K562 (cell line): ENCODE data around the gene S100A2. TPM values are rescaled to one million over a fixed set of nuclear protein-coding genes. Genes with fewer than 3 reads are reported as not detected.
"Not testable (repeated sequence)": the region's sequence is repeated elsewhere in the genome, so short reads cannot be mapped to it uniquely, and the experiment has no call there.

Experiments
- ATAC-seq: fragments of 200-7000 bp; cut with Tn5 transposase; 3 replicates; pipeline ENCODE4 v1.9.1; 2020; ENCODE audit warnings: moderate library complexity
- BruUV-seq: library from RNA; stranded (reverse); fragments of 400-500 nt; replicated peaks from 2 replicates; lab custom pipeline; 2021; lab: Mats Ljungman, UMichigan
- CTCF ChIA-PET: fragments of 300-600 bp; formaldehyde crosslinking; extraction: SDS; loops from one replicate; lab custom pipeline; 2021; ENCODE audit warnings: low intra/inter-chr PET ratio; lab: Yijun Ruan, JAX
- POLR2A ChIA-PET: fragments of 300-600, 350-650 bp; sonication (Branson Sonifier 250); formaldehyde crosslinking; extraction: SDS; loops from one replicate; lab custom pipeline; 2021; ENCODE audit warnings: antibody characterized with exemption, inconsistent platforms; lab: Yijun Ruan, JAX
- DNase-seq, 4 experiments: peaks; one replicate each; pipeline versions ENCODE4 v3.0.0 to v3.0.0-alpha.2; 2011 to 2018; ENCODE audit warnings: low spot score in 3 of 4, mixed read lengths in 3 of 4; ENCODE audit errors: extremely low read depth in 1 of 4
- FAIRE-seq: peaks from 2 replicates; lab custom pipeline; 2011; peaks lifted over from hg19 to GRCh38; lab: Jason Lieb, UNC
- H2AFZ ChIP-seq: 2 replicates; pipeline ENCODE4 v1.6.0; 2011; ENCODE audit warnings: low read depth, low read length, control low read depth, inconsistent platforms
- H3K27ac ChIP-seq: fragments of 200-600 bp; 3 replicates; pipeline ENCODE4 v1.8.0; 2011; ENCODE audit warnings: low read depth, mild to moderate bottlenecking, control low read depth, inconsistent platforms, low read length, moderate library complexity, mixed read lengths; ENCODE audit errors: extremely low read depth
- H3K27me3 ChIP-seq, 2 experiments: fragments of 300-600 bp in 1 of 2; 2 replicates in 1 of 2; 3 replicates in 1 of 2; pipeline versions ENCODE4 v1.6.0 to v1.8.0; 2011; ENCODE audit warnings: inconsistent platforms in 2 of 2, low read length in 2 of 2, mild to moderate bottlenecking in 1 of 2, mixed read lengths in 1 of 2, moderate library complexity in 1 of 2; ENCODE audit not compliant: control insufficient read depth in 2 of 2, insufficient read depth in 2 of 2
- H3K36me3 ChIP-seq: fragments of 300-600 bp; 3 replicates; pipeline ENCODE4 v1.8.0; 2011; ENCODE audit warnings: mild to moderate bottlenecking, low read length, inconsistent platforms; ENCODE audit not compliant: control insufficient read depth, insufficient read depth
- H3K4me1 ChIP-seq, 2 experiments: fragments of 200-600 bp in 1 of 2; replicated peaks in 1 of 2; 2 replicates in 1 of 2; 3 replicates in 1 of 2; pipeline versions ENCODE4 v1.5.1 to v1.8.0; 2011; ENCODE audit warnings: inconsistent platforms in 2 of 2, low read length in 2 of 2, mild to moderate bottlenecking in 1 of 2, mixed read lengths in 1 of 2, moderate library complexity in 1 of 2; ENCODE audit not compliant: control insufficient read depth in 2 of 2, insufficient read depth in 2 of 2
- H3K4me2 ChIP-seq: 2 replicates; pipeline ENCODE4 v1.6.1; 2011; ENCODE audit warnings: low read length, control low read depth, inconsistent platforms, mixed read lengths; ENCODE audit not compliant: insufficient read depth
- H3K4me3 ChIP-seq: fragments of 200-600 bp; sonication (generic), shearing (Covaris generic); 2 replicates; pipeline ENCODE4 v1.5.1; 2016; ENCODE audit warnings: control low read depth, inconsistent platforms
- H3K79me2 ChIP-seq: fragments of 200-600 bp; 3 replicates; pipeline ENCODE4 v1.8.0; 2011; ENCODE audit warnings: low read length, inconsistent platforms; ENCODE audit not compliant: control insufficient read depth, insufficient read depth
- H3K9ac ChIP-seq, 2 experiments: 2 replicates each; pipeline versions ENCODE4 v1.6.0 to v1.6.1; 2011; ENCODE audit warnings: low read depth in 2 of 2, low read length in 2 of 2, control low read depth in 1 of 2, inconsistent platforms in 1 of 2, mild to moderate bottlenecking in 1 of 2, mixed read lengths in 1 of 2; ENCODE audit not compliant: insufficient read depth in 1 of 2
- H3K9me1 ChIP-seq: one replicate; pipeline ENCODE4 v1.6.0; 2011; ENCODE audit warnings: inconsistent platforms, mild to moderate bottlenecking, low read length, moderate library complexity; ENCODE audit not compliant: control insufficient read depth, insufficient read depth
- H3K9me3 ChIP-seq: replicated peaks from 2 replicates; pipeline ENCODE4 v1.5.1; 2011; ENCODE audit warnings: low read depth, low read length, inconsistent platforms; ENCODE audit not compliant: control insufficient read depth, insufficient read depth
- H4K20me1 ChIP-seq: replicated peaks from 2 replicates; pipeline ENCODE4 v1.6.1; 2011; ENCODE audit warnings: low read length, inconsistent platforms, mixed read lengths; ENCODE audit not compliant: control insufficient read depth, insufficient read depth
- ZBTB43 ChIP-seq: sonication (generic); formaldehyde crosslinking; IDR thresholded peaks from 2 replicates; pipeline ENCODE4 v1.8.0; 2023; ENCODE audit warnings: mild to moderate bottlenecking, missing genetic modification reagents
- ZFP36 ChIP-seq: fragments of 150-350 bp; IDR thresholded peaks from 2 replicates; pipeline ENCODE4 v1.6.1; 2018; ENCODE audit warnings: low read length, low read depth; ENCODE audit not compliant: partially characterized antibody
- WGBS: fragments of 100-300 bp; shearing (Covaris generic); methylation state at CpG from one replicate; pipeline ENCODE4 v1.1.6; 2016; ENCODE audit warnings: low coverage, mixed read lengths; ENCODE audit not compliant: insufficient coverage; ENCODE audit errors: missing lambda C conversion rate; 5-methylcytosine and 5-hydroxymethylcytosine counted together
- in situ Hi-C: fragments of 300-500 bp; cut with MboI; formaldehyde crosslinking; loops from 4 replicates; pipeline ENCODE4 v1.15.0; 2018; ENCODE audit warnings: inconsistent platforms, mixed read lengths
- intact Hi-C: fragments of 100-400 bp; cut with micrococcal nuclease; formaldehyde crosslinking; loops from 2 replicates; pipeline ENCODE4 v1.14.2; 2022
- polyA plus RNA-seq, 8 experiments: library from polyadenylated mRNA; depleted of rRNA in 4 of 8; stranded (reverse) in 5 of 8; unstranded in 3 of 8; fragments of >200 nt; fragmentation: Nextera tagmentation in 2 of 8; fragmentation: Illumina TruSeq in 1 of 8; extraction: Ambion mirVana in 2 of 8; extraction: Trizol in 1 of 8; gene quantifications; 2 replicates each; pipeline versions ENCODE4 v1.2.1 to v1.2.3, GENCODE V29; 2011 to 2014; ENCODE audit warnings: inconsistent platforms in 1 of 8, missing spikeins in 1 of 8
- total RNA-seq, 7 experiments: library from RNA; depleted of rRNA in 6 of 7; stranded (reverse); fragments of >200 nt in 6 of 7; fragmentation: Illumina TruSeq in 2 of 7; extraction: Trizol in 2 of 7; gene quantifications; 2 replicates each; pipeline versions ENCODE4 v1.2.1 to v1.2.3, GENCODE V29; 2011 to 2021; ENCODE audit warnings: low replicate concordance in 1 of 7

S100A2 gene
- total and polyA plus RNA-seq, 9 of the 15 experiments (the other 6 are each of a cell fraction or from before 2014, with no cell fraction given), result 0.28 to 0.65 (median 0.44) TPM; not detected in 4

- no peak for TF ChIP-seq ZFP36
- no peak for TF ChIP-seq ZBTB43 (CRISPR knock-in tag)
Measured at GRCh38 chr1:153563483-153563901, 2.2 kb downstream of the S100A2 start (continued).

- POLR2A ChIA-PET, result interaction anchor here (0.6 to 2.2 kb wide), 5 partner anchors 11 to 65 kb away, joined by 3 to 8 read pairs (median 4); no protein-coding TSS in a partner anchor
- H3K79me2 ChIP-seq, FAIRE-seq, H3K4me3 ChIP-seq, DNase-seq, H3K36me3 ChIP-seq, H2AFZ ChIP-seq, H3K9me3 ChIP-seq, intact Hi-C loops, ATAC-seq, H3K4me2 ChIP-seq, CTCF ChIA-PET, H4K20me1 ChIP-seq, H3K27me3 ChIP-seq, H3K27ac ChIP-seq, H3K9me1 ChIP-seq, BruUV-seq, H3K9ac ChIP-seq: not testable (repeated sequence)
- H3K4me1 ChIP-seq, result peaks cover 18% of the 10 kb centered on the region in 2 experiments
- in situ Hi-C loops, result loop anchor here (10.0 kb wide), 1 partner anchor 47 kb away; no protein-coding TSS in a partner anchor
- 57% methylated on average over 3 of the region's 3 CpGs for WGBS
Measured at GRCh38 chr1:153562021-153562420, 3.6 kb downstream of the S100A2 start.
